NK-92 treated with Interleukin-12 subunit alpha and Interleukin-12 subunit beta, amount 100 ng/mL, for 24 hours (cell line): ENCODE results near the gene SMG7.

Source experiments
- DNase-seq: peaks from one replicate; lab custom pipeline; 2025; lab: John Stamatoyannopoulos, UW

The SMG7 gene

GRCh38 chr1:183592733-183593132 lies 120.4 kb downstream of the SMG7 start:
- no peak for DNase-seq

DNA sequence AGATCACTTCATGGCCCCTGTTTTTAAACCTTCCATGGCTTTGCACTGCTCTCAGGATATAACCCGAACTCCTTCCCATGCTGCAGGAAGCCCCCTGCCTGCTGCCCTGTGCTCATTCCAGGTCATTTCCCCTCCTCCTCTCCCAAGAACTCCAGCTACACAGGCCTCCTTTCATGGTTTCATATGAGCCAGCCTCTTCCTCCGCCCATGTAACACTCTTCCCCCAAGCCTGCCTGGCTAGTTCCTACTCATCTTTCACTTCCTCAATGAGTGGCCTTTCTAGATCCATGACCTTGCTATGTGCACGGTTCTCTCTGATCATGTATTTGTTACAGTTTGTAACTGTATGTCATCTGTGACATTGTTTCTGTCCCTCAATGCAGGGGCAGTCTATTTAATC lies 121.1 kb downstream of the SMG7 start:
- DNase-seq, result no peak

DNA sequence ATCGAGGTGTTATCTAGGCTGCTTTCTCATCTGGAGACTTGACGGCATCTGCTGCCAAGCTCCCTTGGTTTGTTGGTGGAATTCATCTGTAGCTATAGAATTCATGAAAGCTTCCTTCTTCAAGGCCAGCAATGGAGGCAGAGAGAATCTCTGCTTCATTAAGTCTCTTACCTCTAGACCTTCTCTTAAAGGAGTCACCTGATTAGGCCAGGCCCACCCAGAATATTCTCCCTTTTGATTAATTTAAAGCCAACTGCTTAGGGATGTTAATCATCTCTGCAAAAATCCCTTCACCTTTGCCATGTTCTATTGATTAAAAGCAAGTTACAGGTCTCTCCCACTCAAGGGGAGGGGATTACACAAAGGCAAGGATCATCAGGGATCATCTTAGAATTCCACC lies 123.2 kb downstream of the SMG7 start:
- DNase-seq, result no peak

GRCh38 chr1:183596500-183596899 lies 124.2 kb downstream of the SMG7 start:
- no peak for DNase-seq

GRCh38 chr1:183597656-183598347 lies 125.5 kb downstream of the SMG7 start:
- DNase-seq, result no peak

- DNase-seq, result no peak
These were observed 126.1 kb downstream of the SMG7 start for GRCh38 chr1:183598386-183598785.

- no peak for DNase-seq
These were observed 127.8 kb downstream of the SMG7 start for GRCh38 chr1:183600136-183600535.

DNA sequence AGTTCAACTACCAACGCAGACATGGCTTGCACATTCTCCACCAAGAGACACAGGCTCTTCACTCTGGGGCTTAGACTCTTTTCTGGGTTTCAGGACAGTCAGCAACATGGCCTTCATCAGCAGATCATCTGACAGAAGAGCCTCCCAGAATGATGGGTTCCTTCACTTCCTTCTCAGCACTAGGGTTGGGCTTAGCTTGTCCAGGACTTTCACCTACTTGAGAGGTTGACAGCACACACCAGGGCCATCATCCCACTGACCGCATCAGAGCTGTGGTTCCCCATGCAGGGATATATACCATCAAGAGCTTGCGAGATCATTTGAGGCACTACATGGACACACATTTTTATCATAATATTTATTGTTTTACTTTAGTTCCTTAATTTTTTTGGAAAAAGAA lies 128.3 kb downstream of the SMG7 start:
- no peak for DNase-seq

- DNase-seq, result no peak
These were observed 130.2 kb downstream of the SMG7 start for GRCh38 chr1:183602510-183602909.
